ENCODE data around the gene STAT3. TPM values are rescaled to one million over a fixed set of nuclear protein-coding genes. Genes with fewer than 3 reads are reported as not detected.
"Not testable (repeated sequence)": the region's sequence is repeated elsewhere in the genome, so short reads cannot be mapped to it uniquely, and the experiment has no call there.

STAT3 gene
- polyA plus RNA-seq, 3 donors from 2014 or later: 110 to 205 (median 127) TPM

- peaks cover 26 to 35% of the 10 kb centered on the region in 2 donors for H3K4me1 Mint-ChIP-seq
- H3K27me3 Mint-ChIP-seq (ENCODE audit: low read depth in 3 of 3): peaks cover 0 to 4% (median 0%) of the 10 kb centered on the region in 3 donors
- H3K27ac Mint-ChIP-seq: peak overlapping the region; percentile 81 to 95 (median 88)
- no peak overlapping the region for H3K4me3 Mint-ChIP-seq
- no peak for DNase-seq
- no peaks in the 10 kb centered on the region for H3K36me3 Mint-ChIP-seq
- H3K9me3 Mint-ChIP-seq: no peaks in the 10 kb centered on the region
Measured at GRCh38 chr17:42266462-42266861, 121.8 kb downstream of the STAT3 start.

DNA sequence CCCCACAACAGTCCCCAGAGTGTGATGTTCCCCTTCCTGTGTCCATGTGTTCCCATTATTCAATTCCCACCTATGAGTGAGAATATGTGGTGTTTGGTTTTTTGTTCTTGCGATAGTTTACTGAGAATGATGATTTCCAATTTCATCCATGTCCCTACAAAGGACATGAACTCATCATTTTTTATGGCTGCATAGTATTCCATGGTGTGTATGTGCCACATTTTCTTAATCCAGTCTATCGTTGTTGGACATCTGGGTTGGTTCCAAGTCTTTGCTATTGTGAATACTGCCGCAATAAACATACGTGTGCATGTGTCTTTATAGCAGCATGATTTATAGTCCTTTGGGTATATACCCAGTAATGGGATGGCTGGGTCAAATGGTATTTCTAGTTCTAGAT is 123.9 kb downstream of the STAT3 start:
- H3K27me3 Mint-ChIP-seq (ENCODE audit: low read depth in 3 of 3); H3K36me3 Mint-ChIP-seq; DNase-seq; H3K4me3 Mint-ChIP-seq; H3K9me3 Mint-ChIP-seq; H3K27ac Mint-ChIP-seq: not testable (repeated sequence)
- H3K4me1 Mint-ChIP-seq: peaks cover 16 to 20% of the 10 kb centered on the region in 2 donors

Other genes with a start within 250 kb of the STAT3 start
- gene RAB5C, start 233.5 kb downstream of the STAT3 start, polyA plus RNA-seq: 100 to 1,000 TPM; 120 to 152 (median 133) TPM
- gene KCNH4, start 207.3 kb downstream of the STAT3 start, polyA plus RNA-seq: not detected
- gene HCRT, start 203.0 kb downstream of the STAT3 start, polyA plus RNA-seq: not detected
- gene GHDC, start 193.9 kb downstream of the STAT3 start, polyA plus RNA-seq: 10 to 100 TPM; 15.8 to 21.1 (median 19.9) TPM
- gene STAT5B, start 112.1 kb downstream of the STAT3 start, polyA plus RNA-seq: 10 to 100 TPM; 33.9 to 58.3 (median 37.8) TPM
- gene STAT5A, start 99.9 kb downstream of the STAT3 start, polyA plus RNA-seq: 10 to 100 TPM; 33.2 to 62.9 (median 38.2) TPM
- not detected for gene CAVIN1, start 34.8 kb upstream of the STAT3 start, polyA plus RNA-seq
- gene ATP6V0A1, start 70.4 kb upstream of the STAT3 start, polyA plus RNA-seq: 1 to 10 TPM in 2 of 3 donors, under 1 TPM in 1; 0.76 to 4.2 (median 1.4) TPM
- gene NAGLU, start 147.8 kb upstream of the STAT3 start, polyA plus RNA-seq: 10 to 100 TPM; 28.1 to 43.5 (median 33.6) TPM
- 1 to 10 TPM in 1 of 3 donors, under 1 TPM in 1, not detected in 1; 0.99 to 1.9 TPM for gene HSD17B1, start 164.5 kb upstream of the STAT3 start, polyA plus RNA-seq
- gene COASY, start 173.7 kb upstream of the STAT3 start, polyA plus RNA-seq: 100 to 1,000 TPM in 1 of 3 donors, 10 to 100 TPM in 2; 54.1 to 136 (median 72.5) TPM
- gene MLX, start 178.7 kb upstream of the STAT3 start, polyA plus RNA-seq: 10 to 100 TPM; 25.0 to 41.0 (median 30.5) TPM
- 1 to 10 TPM in 2 of 3 donors, under 1 TPM in 1; 0.91 to 3.0 (median 1.5) TPM for gene PSMC3IP, start 189.3 kb upstream of the STAT3 start, polyA plus RNA-seq
- 100 to 1,000 TPM; 132 to 168 (median 133) TPM for gene RETREG3, start 220.9 kb upstream of the STAT3 start, polyA plus RNA-seq
- 10 to 100 TPM in 2 of 3 donors, 1 to 10 TPM in 1; 6.0 to 16.9 (median 10.9) TPM for gene TUBG1, start 221.2 kb upstream of the STAT3 start, polyA plus RNA-seq